Esophagus muscularis mucosa (tissue), 3 donors: Measurements from ENCODE around the gene RIMS3.

Experiments used
- CTCF ChIP-seq, 3 experiments: fragments of 200-600 bp in 2 of 3; fragments of 450-650 bp in 1 of 3; sonication (generic) in 2 of 3; IDR thresholded peaks; one replicate each; pipeline ENCODE4 v1.5.1; 2017 to 2019; ENCODE audit warnings: antibody characterized with exemption in 3 of 3, mild to moderate bottlenecking in 2 of 3, moderate library complexity in 1 of 3
- EP300 ChIP-seq: sonication (generic); formaldehyde crosslinking; IDR thresholded peaks from one replicate; pipeline ENCODE4 v1.6.1; 2017; ENCODE audit warnings: antibody characterized with exemption

- no peak for TF ChIP-seq CTCF (IDR thresholded peaks at IDR 0.05)
- no peak for TF ChIP-seq EP300
These were observed 29.6 kb downstream of the RIMS3 start for GRCh38 chr1:40635763-40636500.
